Measurements from ENCODE around the gene DGKB.
A peak's percentile ranks its signal among the peaks of the same experiment; 100 is the strongest.

DGKB gene

GRCh38 chr7:14902589-14903067 lies at the start of gene DGKB:
Gene DGKB (minus strand): TSS chr7:14902751.
- no peaks in the 10 kb centered on the region for H3K36me3 Mint-ChIP-seq (ENCODE audit: low read depth)
- no peaks in the 10 kb centered on the region for H3K27me3 Mint-ChIP-seq
- no peak within 1 kb of the TSS for H3K27ac Mint-ChIP-seq
- no peak within 1 kb of the TSS for H3K4me3 Mint-ChIP-seq
- H3K9me3 Mint-ChIP-seq: no peaks in the 10 kb centered on the region
- no peaks in the 10 kb centered on the region for H3K4me1 Mint-ChIP-seq (ENCODE audit: low read depth)

GRCh38 chr7:14950013-14950412 lies 47.5 kb upstream of the DGKB start:
- Mint-ChIP-seq H3K36me3 (ENCODE audit: low read depth) (no peaks in the 10 kb centered on the region), H3K9me3 (no peaks in the 10 kb centered on the region), H3K27me3 (no peaks in the 10 kb centered on the region)

GRCh38 chr7:14938181-14938580 lies 35.6 kb upstream of the DGKB start:
- no peaks in the 10 kb centered on the region for H3K4me1 Mint-ChIP-seq (ENCODE audit: low read depth)
- H3K36me3 Mint-ChIP-seq (ENCODE audit: low read depth): no peaks in the 10 kb centered on the region
- H3K27ac Mint-ChIP-seq: no peak overlapping the region
- no peak overlapping the region for H3K4me3 Mint-ChIP-seq
- no peaks in the 10 kb centered on the region for H3K9me3 Mint-ChIP-seq
- H3K27me3 Mint-ChIP-seq: no peaks in the 10 kb centered on the region

More at GRCh38 chr7:14950013-14950412, 47.5 kb upstream of the DGKB start:
- H3K27ac Mint-ChIP-seq: no peak overlapping the region
- H3K4me3 Mint-ChIP-seq: no peak overlapping the region
- no peaks in the 10 kb centered on the region for H3K4me1 Mint-ChIP-seq (ENCODE audit: low read depth)

GRCh38 chr7:14937581-14937980 lies 35.0 kb upstream of the DGKB start:
- no peaks in the 10 kb centered on the region for H3K36me3 Mint-ChIP-seq (ENCODE audit: low read depth)
- H3K27ac Mint-ChIP-seq: no peak overlapping the region
- no peak overlapping the region for H3K4me3 Mint-ChIP-seq
- H3K9me3 Mint-ChIP-seq: no peaks in the 10 kb centered on the region
- H3K4me1 Mint-ChIP-seq (ENCODE audit: low read depth): no peaks in the 10 kb centered on the region
- H3K27me3 Mint-ChIP-seq: no peaks in the 10 kb centered on the region

- Mint-ChIP-seq H3K36me3 (ENCODE audit: low read depth) (no peaks in the 10 kb centered on the region), H3K27ac (no peak overlapping the region), H3K4me1 (ENCODE audit: low read depth) (no peaks in the 10 kb centered on the region), H3K4me3 (no peak overlapping the region), H3K27me3 (no peaks in the 10 kb centered on the region), H3K9me3 (peaks cover 4% of the 10 kb centered on the region)
Measured at GRCh38 chr7:14936554-14936953, 34.0 kb upstream of the DGKB start.

GRCh38 chr7:14934839-14935238 lies 32.3 kb upstream of the DGKB start:
- Mint-ChIP-seq H3K4me3 (no peak overlapping the region), H3K27me3 (no peaks in the 10 kb centered on the region), H3K9me3 (peaks cover 7% of the 10 kb centered on the region), H3K36me3 (ENCODE audit: low read depth) (no peaks in the 10 kb centered on the region), H3K4me1 (ENCODE audit: low read depth) (no peaks in the 10 kb centered on the region), H3K27ac (no peak overlapping the region)

- no peaks in the 10 kb centered on the region for H3K36me3 Mint-ChIP-seq (ENCODE audit: low read depth)
- H3K4me1 Mint-ChIP-seq (ENCODE audit: low read depth): no peaks in the 10 kb centered on the region
- H3K27ac Mint-ChIP-seq: no peak overlapping the region
- H3K4me3 Mint-ChIP-seq: no peak overlapping the region
- H3K9me3 Mint-ChIP-seq: peaks cover 7% of the 10 kb centered on the region
- H3K27me3 Mint-ChIP-seq: no peaks in the 10 kb centered on the region
Measured at GRCh38 chr7:14931511-14932215, 29.1 kb upstream of the DGKB start.

- Mint-ChIP-seq H3K27me3 (no peaks in the 10 kb centered on the region), H3K4me1 (ENCODE audit: low read depth) (no peaks in the 10 kb centered on the region), H3K4me3 (no peak overlapping the region), H3K27ac (no peak overlapping the region), H3K9me3 (peaks cover 6% of the 10 kb centered on the region), H3K36me3 (ENCODE audit: low read depth) (no peaks in the 10 kb centered on the region)
Measured at GRCh38 chr7:14924398-14924797, 21.8 kb upstream of the DGKB start.

- H3K27ac Mint-ChIP-seq: no peak overlapping the region
- H3K27me3 Mint-ChIP-seq: no peaks in the 10 kb centered on the region
- no peaks in the 10 kb centered on the region for H3K36me3 Mint-ChIP-seq (ENCODE audit: low read depth)
- H3K9me3 Mint-ChIP-seq: peaks cover 8% of the 10 kb centered on the region
- H3K4me3 Mint-ChIP-seq: no peak overlapping the region
- no peaks in the 10 kb centered on the region for H3K4me1 Mint-ChIP-seq (ENCODE audit: low read depth)
Measured at GRCh38 chr7:14911077-14911476, 8.5 kb upstream of the DGKB start.

GRCh38 chr7:14908697-14909096 lies 6.1 kb upstream of the DGKB start:
- Mint-ChIP-seq H3K9me3 (peaks cover 7% of the 10 kb centered on the region), H3K27me3 (no peaks in the 10 kb centered on the region), H3K27ac (no peak overlapping the region), H3K4me1 (ENCODE audit: low read depth) (no peaks in the 10 kb centered on the region), H3K36me3 (ENCODE audit: low read depth) (no peaks in the 10 kb centered on the region), H3K4me3 (no peak overlapping the region)

GRCh38 chr7:14905764-14906163 lies 3.2 kb upstream of the DGKB start:
- Mint-ChIP-seq H3K27ac (no peak overlapping the region), H3K4me3 (no peak overlapping the region), H3K9me3 (no peaks in the 10 kb centered on the region), H3K27me3 (no peaks in the 10 kb centered on the region), H3K4me1 (ENCODE audit: low read depth) (no peaks in the 10 kb centered on the region), H3K36me3 (ENCODE audit: low read depth) (no peaks in the 10 kb centered on the region)

GRCh38 chr7:14900051-14900450 lies 2.5 kb downstream of the DGKB start:
- Mint-ChIP-seq H3K9me3 (no peaks in the 10 kb centered on the region), H3K27ac (no peak overlapping the region), H3K36me3 (ENCODE audit: low read depth) (no peaks in the 10 kb centered on the region), H3K4me1 (ENCODE audit: low read depth) (no peaks in the 10 kb centered on the region), H3K27me3 (no peaks in the 10 kb centered on the region), H3K4me3 (no peak overlapping the region)

- no peaks in the 10 kb centered on the region for H3K9me3 Mint-ChIP-seq
- no peaks in the 10 kb centered on the region for H3K36me3 Mint-ChIP-seq (ENCODE audit: low read depth)
- H3K4me3 Mint-ChIP-seq: no peak overlapping the region
- H3K27ac Mint-ChIP-seq: no peak overlapping the region
- no peaks in the 10 kb centered on the region for H3K27me3 Mint-ChIP-seq
- H3K4me1 Mint-ChIP-seq (ENCODE audit: low read depth): no peaks in the 10 kb centered on the region
Measured at GRCh38 chr7:14899030-14899429, 3.5 kb downstream of the DGKB start.

- no peak overlapping the region for H3K4me3 Mint-ChIP-seq
- H3K27ac Mint-ChIP-seq: no peak overlapping the region
- H3K27me3 Mint-ChIP-seq: no peaks in the 10 kb centered on the region
- H3K4me1 Mint-ChIP-seq (ENCODE audit: low read depth): no peaks in the 10 kb centered on the region
- no peaks in the 10 kb centered on the region for H3K36me3 Mint-ChIP-seq (ENCODE audit: low read depth)
- H3K9me3 Mint-ChIP-seq: peaks cover 4% of the 10 kb centered on the region
Measured at GRCh38 chr7:14896461-14896860, 6.1 kb downstream of the DGKB start.

GRCh38 chr7:14894826-14895225 lies 7.7 kb downstream of the DGKB start:
- H3K27ac Mint-ChIP-seq: no peak overlapping the region
- H3K36me3 Mint-ChIP-seq (ENCODE audit: low read depth): no peaks in the 10 kb centered on the region
- no peaks in the 10 kb centered on the region for H3K27me3 Mint-ChIP-seq
- peaks cover 4% of the 10 kb centered on the region for H3K9me3 Mint-ChIP-seq
- no peaks in the 10 kb centered on the region for H3K4me1 Mint-ChIP-seq (ENCODE audit: low read depth)
- H3K4me3 Mint-ChIP-seq: no peak overlapping the region

- Mint-ChIP-seq H3K4me3 (no peak overlapping the region), H3K4me1 (ENCODE audit: low read depth) (no peaks in the 10 kb centered on the region), H3K9me3 (peaks cover 4% of the 10 kb centered on the region), H3K36me3 (ENCODE audit: low read depth) (no peaks in the 10 kb centered on the region), H3K27me3 (no peaks in the 10 kb centered on the region), H3K27ac (peak overlapping the region; percentile 46)
Measured at GRCh38 chr7:14892961-14893360, 9.6 kb downstream of the DGKB start.
